Endothelial cell (in vitro differentiated cells): Measurements from ENCODE around the gene CARD9. TPM values are rescaled to one million over a fixed set of nuclear protein-coding genes. Genes with fewer than 3 reads are reported as not detected.

Experiments used
- DNase-seq: peaks from one replicate; pipeline ENCODE4 v3.0.0; 2021; ENCODE audit warnings: low spot score
- H3K27ac Mint-ChIP-seq: one replicate; pipeline ENCODE4 v1.8.0; 2021; ENCODE audit warnings: mixed read lengths, inconsistent platforms; ENCODE audit not compliant: unreplicated experiment
- H3K27me3 Mint-ChIP-seq: one replicate; pipeline ENCODE4 v1.8.0; 2021; ENCODE audit warnings: mild to moderate bottlenecking, moderate library complexity, mixed read lengths, inconsistent platforms; ENCODE audit not compliant: unreplicated experiment
- H3K36me3 Mint-ChIP-seq: one replicate; pipeline ENCODE4 v1.8.0; 2021; ENCODE audit warnings: mild to moderate bottlenecking, low read depth, mixed read lengths, inconsistent platforms; ENCODE audit not compliant: unreplicated experiment
- H3K4me1 Mint-ChIP-seq: one replicate; pipeline ENCODE4 v1.8.0; 2021; ENCODE audit warnings: mild to moderate bottlenecking, mixed read lengths, inconsistent platforms; ENCODE audit not compliant: unreplicated experiment
- H3K4me3 Mint-ChIP-seq: one replicate; pipeline ENCODE4 v1.8.0; 2021; ENCODE audit warnings: mild to moderate bottlenecking, mixed read lengths, inconsistent platforms; ENCODE audit not compliant: unreplicated experiment
- H3K9me3 Mint-ChIP-seq: one replicate; pipeline ENCODE4 v1.8.0; 2021; ENCODE audit warnings: mixed read lengths, inconsistent platforms; ENCODE audit not compliant: unreplicated experiment
- CTCF ChIP-seq: fragments of 200-600 bp; sonication (generic); IDR thresholded peaks from one replicate; pipeline ENCODE4 v1.5.0; 2021; ENCODE audit warnings: antibody characterized with exemption; ENCODE audit not compliant: unreplicated experiment
- total RNA-seq: library from RNA; stranded (reverse); fragmentation: NEBNext Ultra II Directional; extraction: Animal tissue kit (Norgen Biotek cat#: 25700); gene quantifications from one replicate; pipeline ENCODE4 v1.2.1, GENCODE V29; 2021; ENCODE audit not compliant: unreplicated experiment

Gene CARD9
- total RNA-seq, 1 donor from 2014 or later, result 0.41 TPM

GRCh38 chr9:136331030-136331429, 42.4 kb downstream of the CARD9 start:
- H3K9me3 Mint-ChIP-seq, result no peaks in the 10 kb centered on the region
- DNase-seq, result no peak
- no peak overlapping the region for H3K4me3 Mint-ChIP-seq
- H3K4me1 Mint-ChIP-seq, result peaks cover 4% of the 10 kb centered on the region
- TF ChIP-seq CTCF, result no peak
- no peak overlapping the region for H3K27ac Mint-ChIP-seq
- no peaks in the 10 kb centered on the region for H3K36me3 Mint-ChIP-seq
- peaks cover 4% of the 10 kb centered on the region for H3K27me3 Mint-ChIP-seq

GRCh38 chr9:136330406-136330990, 43.0 kb downstream of the CARD9 start:
- Mint-ChIP-seq H3K27ac (no peak overlapping the region), H3K9me3 (no peaks in the 10 kb centered on the region), H3K4me1 (peaks cover 4% of the 10 kb centered on the region), H3K36me3 (no peaks in the 10 kb centered on the region), H3K4me3 (no peak overlapping the region), H3K27me3 (peaks cover 4% of the 10 kb centered on the region)
- TF ChIP-seq CTCF, result no peak
- DNase-seq, result no peak

- Mint-ChIP-seq H3K27me3 (peaks cover 4% of the 10 kb centered on the region), H3K4me1 (peaks cover 4% of the 10 kb centered on the region), H3K36me3 (no peaks in the 10 kb centered on the region), H3K9me3 (no peaks in the 10 kb centered on the region), H3K27ac (no peak overlapping the region), H3K4me3 (no peak overlapping the region)
- TF ChIP-seq CTCF, result no peak
- no peak for DNase-seq
Observed at GRCh38 chr9:136329636-136330405, 43.6 kb downstream of the CARD9 start.

DNA sequence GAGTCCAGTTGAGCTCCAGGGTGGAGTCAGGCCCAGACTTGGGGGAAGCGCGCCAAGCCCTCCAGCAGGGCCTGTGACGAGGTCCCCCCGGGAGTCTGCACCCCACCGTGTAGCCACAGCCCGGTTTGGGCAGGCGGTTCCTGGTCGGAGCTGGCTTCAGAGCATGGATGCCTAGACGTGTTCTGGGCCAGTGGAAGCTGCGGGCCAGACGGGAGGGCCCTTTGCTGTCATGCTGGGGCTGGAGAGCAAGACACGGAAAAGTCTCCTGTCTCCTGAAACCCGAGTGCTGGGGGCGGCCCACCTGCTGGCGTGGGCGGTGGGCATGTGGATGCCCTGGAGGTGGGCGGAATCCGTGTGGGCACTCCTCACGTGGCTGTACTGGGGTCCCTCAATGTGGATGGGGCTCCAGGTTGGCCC, 44.2 kb downstream of the CARD9 start:
- peaks cover 4% of the 10 kb centered on the region for H3K4me1 Mint-ChIP-seq
- DNase-seq, result no peak
- no peak for TF ChIP-seq CTCF
- H3K27me3 Mint-ChIP-seq, result peaks cover 4% of the 10 kb centered on the region
- no peak overlapping the region for H3K27ac Mint-ChIP-seq
- no peaks in the 10 kb centered on the region for H3K36me3 Mint-ChIP-seq
- H3K4me3 Mint-ChIP-seq, result no peak overlapping the region
- no peaks in the 10 kb centered on the region for H3K9me3 Mint-ChIP-seq

DNA sequence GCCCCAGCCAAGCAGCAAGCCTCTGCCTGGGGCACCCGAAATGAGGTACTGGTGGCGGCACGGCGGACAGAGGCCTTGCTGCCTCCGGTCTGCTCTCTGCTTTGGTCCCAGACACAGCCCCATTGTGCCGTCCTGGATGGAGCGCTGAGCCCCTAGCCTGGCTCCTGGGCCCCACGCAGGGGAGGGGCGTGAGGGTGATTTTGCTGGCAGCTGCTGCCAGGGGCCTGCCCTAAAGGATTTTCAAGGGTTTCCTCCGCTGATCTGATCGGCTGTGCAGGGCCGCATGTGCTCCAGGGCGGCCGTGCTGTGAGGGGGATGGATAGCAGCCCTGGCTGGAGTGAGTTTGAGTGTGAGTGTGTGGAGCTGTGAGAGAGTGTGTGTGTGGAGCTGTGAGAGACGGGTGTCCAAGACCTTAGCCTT, 44.8 kb downstream of the CARD9 start:
- peaks cover 4% of the 10 kb centered on the region for H3K4me1 Mint-ChIP-seq
- H3K9me3 Mint-ChIP-seq, result no peaks in the 10 kb centered on the region
- H3K27me3 Mint-ChIP-seq, result peaks cover 7% of the 10 kb centered on the region
- H3K27ac Mint-ChIP-seq, result no peak overlapping the region
- no peak for DNase-seq
- peak overlapping the region; percentile 73 for H3K4me3 Mint-ChIP-seq
- no peak for TF ChIP-seq CTCF
- no peaks in the 10 kb centered on the region for H3K36me3 Mint-ChIP-seq
